ENCODE data around the gene TSPYL4.

DNA sequence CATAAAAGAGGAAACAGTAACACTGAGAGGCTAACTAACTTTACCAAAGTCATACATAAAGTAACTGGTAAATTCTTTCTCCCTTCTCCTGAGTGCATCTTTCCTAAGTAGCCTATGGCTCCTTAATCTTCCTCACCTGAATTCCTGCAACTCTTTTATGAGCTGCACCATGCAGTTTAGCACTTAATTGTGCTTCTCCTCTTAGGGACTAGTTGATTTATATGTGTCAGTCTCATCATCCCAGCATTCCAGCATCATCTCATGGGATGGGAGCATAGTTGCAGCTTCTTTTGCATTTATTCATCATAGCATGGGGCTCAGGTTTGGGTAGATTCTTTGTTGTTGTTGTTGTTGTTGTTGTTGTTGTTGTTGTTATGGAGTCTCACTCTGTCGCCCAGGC lies 29.3 kb upstream of the TSPYL4 start:
- TF ChIP-seq, protein P1, sequence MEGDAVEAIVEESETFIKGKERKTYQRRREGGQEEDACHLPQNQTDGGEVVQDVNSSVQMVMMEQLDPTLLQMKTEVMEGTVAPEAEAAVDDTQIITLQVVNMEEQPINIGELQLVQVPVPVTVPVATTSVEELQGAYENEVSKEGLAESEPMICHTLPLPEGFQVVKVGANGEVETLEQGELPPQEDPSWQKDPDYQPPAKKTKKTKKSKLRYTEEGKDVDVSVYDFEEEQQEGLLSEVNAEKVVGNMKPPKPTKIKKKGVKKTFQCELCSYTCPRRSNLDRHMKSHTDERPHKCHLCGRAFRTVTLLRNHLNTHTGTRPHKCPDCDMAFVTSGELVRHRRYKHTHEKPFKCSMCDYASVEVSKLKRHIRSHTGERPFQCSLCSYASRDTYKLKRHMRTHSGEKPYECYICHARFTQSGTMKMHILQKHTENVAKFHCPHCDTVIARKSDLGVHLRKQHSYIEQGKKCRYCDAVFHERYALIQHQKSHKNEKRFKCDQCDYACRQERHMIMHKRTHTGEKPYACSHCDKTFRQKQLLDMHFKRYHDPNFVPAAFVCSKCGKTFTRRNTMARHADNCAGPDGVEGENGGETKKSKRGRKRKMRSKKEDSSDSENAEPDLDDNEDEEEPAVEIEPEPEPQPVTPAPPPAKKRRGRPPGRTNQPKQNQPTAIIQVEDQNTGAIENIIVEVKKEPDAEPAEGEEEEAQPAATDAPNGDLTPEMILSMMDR (IDR thresholded peaks at IDR 0.05; ENCODE audit: borderline replicate concordance, extremely low read depth, low read length, poor library complexity, severe bottlenecking) = no peak
- TF ChIP-seq EZH2 (IDR thresholded peaks at IDR 0.05; ENCODE audit: borderline replicate concordance, low read depth, low read length, severe bottlenecking) = no peak

Measured in DND-41 (cell line).